Epithelial cell of esophagus (primary cell): ENCODE data around the gene ERC2.
"Not testable (repeated sequence)": the region's sequence is repeated elsewhere in the genome, so short reads cannot be mapped to it uniquely, and the experiment has no call there.

Source experiments
- DNase-seq: peaks from one replicate; pipeline ENCODE4 v3.0.0; 2010; ENCODE audit warnings: low read depth
- H3K4me3 ChIP-seq: 2 replicates; pipeline ENCODE4 v1.5.1; 2011; ENCODE audit warnings: mild to moderate bottlenecking, low read length, control low read depth
- CTCF ChIP-seq: IDR thresholded peaks from 2 replicates; pipeline ENCODE4 v1.5.1; 2011; ENCODE audit warnings: low read depth, mild to moderate bottlenecking, low read length, control low read depth, inconsistent platforms; ENCODE audit not compliant: insufficient read depth; ENCODE audit errors: missing control alignments

Gene ERC2

GRCh38 chr3:56468184-56469106 is at the start of gene ERC2:
TSS of gene ERC2 (minus strand) at chr3:56468467.
- no peak for TF ChIP-seq CTCF
- DNase-seq: peak; percentile 20
- peak within 1 kb of the TSS; percentile 32 for H3K4me3 ChIP-seq

- DNase-seq: no peak
- no peak overlapping the region for H3K4me3 ChIP-seq
- no peak for TF ChIP-seq CTCF
Measured at GRCh38 chr3:56502738-56503137, 34.5 kb upstream of the ERC2 start.

GRCh38 chr3:56496376-56496775 is 28.1 kb upstream of the ERC2 start:
- not testable (repeated sequence) for DNase-seq, H3K4me3 ChIP-seq

GRCh38 chr3:56494679-56495322 is 26.5 kb upstream of the ERC2 start:
- TF ChIP-seq CTCF: peak; percentile 98
- peak; percentile 88 for DNase-seq
- H3K4me3 ChIP-seq: no peak overlapping the region

GRCh38 chr3:56491566-56491965 is 23.3 kb upstream of the ERC2 start:
- no peak overlapping the region for H3K4me3 ChIP-seq
- DNase-seq: peak; percentile 70
- TF ChIP-seq CTCF: no peak

- H3K4me3 ChIP-seq: no peak overlapping the region
- TF ChIP-seq CTCF: no peak
- peak; percentile 26 for DNase-seq
Measured at GRCh38 chr3:56488812-56489600, 20.7 kb upstream of the ERC2 start.

GRCh38 chr3:56484525-56485032 is 16.3 kb upstream of the ERC2 start:
- DNase-seq: no peak
- TF ChIP-seq CTCF: no peak
- H3K4me3 ChIP-seq: no peak overlapping the region
